Endothelial cell of umbilical vein (primary cell): ENCODE results near the gene EPX. TPM values are rescaled to one million over a fixed set of nuclear protein-coding genes. Genes with fewer than 3 reads are reported as not detected.

Experiments used
- BruUV-seq: library from RNA; stranded (reverse); fragments of 400-500 nt; replicated peaks from 2 replicates; lab custom pipeline; 2021; lab: Mats Ljungman, UMichigan
- CTCF ChIA-PET: fragments of 300-600, 350-600 bp; sonication (Branson Sonifier 250); formaldehyde crosslinking; loops from one replicate; lab custom pipeline; 2021; ENCODE audit warnings: antibody characterized with exemption, inconsistent platforms; lab: Charles Lee
- POLR2A ChIA-PET: fragments of 300-600, 350-600 bp; sonication (Branson Sonifier 250); formaldehyde crosslinking; loops from one replicate; lab custom pipeline; 2021; ENCODE audit warnings: antibody characterized with exemption, inconsistent platforms; lab: Charles Lee
- DNase-seq: peaks from one replicate; pipeline ENCODE4 v3.0.0-alpha.2; 2011; ENCODE audit warnings: low read depth, low spot score
- FAIRE-seq: peaks from 2 replicates; lab custom pipeline; 2011; peaks lifted over from hg19 to GRCh38; lab: Jason Lieb, UNC
- H2AFZ ChIP-seq: 2 replicates; pipeline ENCODE4 v1.6.0; 2012; ENCODE audit warnings: low read depth, low read length, control low read depth, inconsistent platforms
- H3K27ac ChIP-seq: 2 replicates; pipeline ENCODE4 v1.5.1; 2011; ENCODE audit warnings: low read depth, mild to moderate bottlenecking, control low read depth, low read length, moderate library complexity; ENCODE audit not compliant: insufficient read depth
- H3K27me3 ChIP-seq, 2 experiments: 2 replicates each; pipeline versions ENCODE4 v1.6.0 to v1.6.1; 2011; ENCODE audit warnings: low read length in 2 of 2, mixed read lengths in 1 of 2; ENCODE audit not compliant: control insufficient read depth in 2 of 2, insufficient read depth in 2 of 2
- H3K36me3 ChIP-seq, 2 experiments: 2 replicates in 1 of 2; 3 replicates in 1 of 2; pipeline ENCODE4 v1.5.1; 2011; ENCODE audit warnings: low read length in 2 of 2, mild to moderate bottlenecking in 1 of 2, moderate library complexity in 1 of 2; ENCODE audit not compliant: control insufficient read depth in 2 of 2, insufficient read depth in 2 of 2; ENCODE audit errors: extremely low read depth in 1 of 2
- H3K4me1 ChIP-seq: 3 replicates; pipeline ENCODE4 v1.5.1; 2011; ENCODE audit warnings: mild to moderate bottlenecking, low read length; ENCODE audit not compliant: control insufficient read depth, insufficient read depth; ENCODE audit errors: extremely low read depth
- H3K4me2 ChIP-seq: 2 replicates; pipeline ENCODE4 v1.6.1; 2011; ENCODE audit warnings: low read length, control low read depth, mixed read lengths; ENCODE audit not compliant: insufficient read depth
- H3K4me3 ChIP-seq, 3 experiments: fragments of 200-600 bp in 1 of 3; sonication (generic), shearing (Covaris generic) in 1 of 3; replicated peaks in 1 of 3; 2 replicates each; pipeline ENCODE4 v1.5.1; 2011 to 2016; ENCODE audit warnings: control low read depth in 3 of 3, low read length in 3 of 3, mild to moderate bottlenecking in 2 of 3, inconsistent platforms in 1 of 3, low read depth in 1 of 3, moderate library complexity in 1 of 3; ENCODE audit not compliant: insufficient read depth in 1 of 3
- H3K79me2 ChIP-seq: 2 replicates; pipeline ENCODE4 v1.6.0; 2012; ENCODE audit warnings: low read length, inconsistent platforms; ENCODE audit not compliant: control insufficient read depth, insufficient read depth
- H3K9ac ChIP-seq: replicated peaks from 2 replicates; pipeline ENCODE3; 2011; ENCODE audit warnings: low read length, control low read depth; ENCODE audit not compliant: insufficient read depth; ENCODE audit errors: extremely low read depth
- H3K9me1 ChIP-seq: replicated peaks from 3 replicates; pipeline ENCODE4 v1.6.0; 2011; ENCODE audit warnings: mild to moderate bottlenecking, low read length; ENCODE audit not compliant: control insufficient read depth, insufficient read depth; ENCODE audit errors: extremely low read depth
- H3K9me3 ChIP-seq: replicated peaks from 2 replicates; pipeline ENCODE4 v1.5.1; 2012; ENCODE audit warnings: low read length, inconsistent platforms; ENCODE audit not compliant: control insufficient read depth, insufficient read depth
- H4K20me1 ChIP-seq: replicated peaks from 2 replicates; pipeline ENCODE3; 2011; ENCODE audit warnings: mild to moderate bottlenecking, low read length; ENCODE audit not compliant: control insufficient read depth, insufficient read depth; ENCODE audit errors: extremely low read depth
- EZH2 ChIP-seq: IDR thresholded peaks from 2 replicates; pipeline ENCODE4 v1.6.1; 2012; ENCODE audit warnings: borderline replicate concordance, low read depth, mild to moderate bottlenecking, moderate library complexity, low read length, inconsistent platforms; ENCODE audit not compliant: severe bottlenecking
- FOS ChIP-seq: IDR thresholded peaks from 2 replicates; pipeline ENCODE4 v1.6.1; 2011; ENCODE audit warnings: mild to moderate bottlenecking, low read length, moderate library complexity, borderline replicate concordance; ENCODE audit not compliant: insufficient read depth
- GATA2 ChIP-seq: IDR thresholded peaks from 2 replicates; pipeline ENCODE4 v1.7.0; 2011; ENCODE audit warnings: low read depth, mild to moderate bottlenecking, moderate library complexity, mixed read lengths, low read length; ENCODE audit not compliant: insufficient read length, insufficient read depth
- JUN ChIP-seq: IDR thresholded peaks from 2 replicates; pipeline ENCODE4 v1.6.1; 2011; ENCODE audit warnings: borderline replicate concordance, low read depth; ENCODE audit not compliant: insufficient read length, insufficient read depth
- MYC ChIP-seq: IDR thresholded peaks from one replicate; pipeline ENCODE4 v1.6.1; 2011; ENCODE audit warnings: mild to moderate bottlenecking, low read depth, low read length
- POLR2A ChIP-seq: IDR thresholded peaks from 2 replicates; pipeline ENCODE4 v1.6.1; 2012; ENCODE audit warnings: low read depth, mild to moderate bottlenecking, control low read depth, low read length
- POLR2AphosphoS5 ChIP-seq: IDR thresholded peaks from 2 replicates; pipeline ENCODE4 v1.6.1; 2012; ENCODE audit warnings: low read depth, mild to moderate bottlenecking, control low read depth, low read length, moderate library complexity; ENCODE audit not compliant: insufficient read depth
- dilution Hi-C: fragments of 300-500 bp; cut with MboI; formaldehyde crosslinking; loops from one replicate; pipeline ENCODE4 v1.15.0; 2019; ENCODE audit warnings: low sequenced_read_pairs; ENCODE audit not compliant: extremely low pct_ligation_motif_present
- intact Hi-C: fragments of 100-400 bp; cut with micrococcal nuclease; formaldehyde crosslinking; loops from one replicate; pipeline ENCODE4 v1.10.0; 2022
- polyA plus RNA-seq, 4 experiments: library from polyadenylated mRNA; depleted of rRNA in 3 of 4; stranded (reverse) in 3 of 4; unstranded in 1 of 4; fragments of >200 nt; gene quantifications; 2 replicates each; pipeline versions ENCODE4 v1.2.1 to v1.2.3, GENCODE V29; 2011 to 2012; ENCODE audit warnings: missing spikeins in 1 of 4
- total RNA-seq: library from RNA; stranded (reverse); gene quantifications from 2 replicates; pipeline ENCODE4 v1.2.3, GENCODE V29; 2021
- TF ChIP-seq, protein P1 (sequence below), 2 donors: IDR thresholded peaks; 1 replicate in 1 of 2; 2 replicates in 1 of 2; pipeline ENCODE4 v1.5.1; 2011; ENCODE audit warnings: low read length in 2 of 2, mild to moderate bottlenecking in 2 of 2, moderate library complexity in 2 of 2, control low read depth in 1 of 2, inconsistent platforms in 1 of 2, low read depth in 1 of 2; ENCODE audit not compliant: insufficient read depth in 1 of 2; ENCODE audit errors: extremely low read depth in 1 of 2
- TF ChIP-seq, protein P2 (sequence below): IDR thresholded peaks from 2 replicates; pipeline ENCODE4 v1.6.1; 2011; ENCODE audit not compliant: insufficient read depth, insufficient read length

Gene EPX
- total and polyA plus RNA-seq, 2 donors (not counting 3 experiments of a cell fraction or from before 2014, with no cell fraction given): not detected

DNA sequence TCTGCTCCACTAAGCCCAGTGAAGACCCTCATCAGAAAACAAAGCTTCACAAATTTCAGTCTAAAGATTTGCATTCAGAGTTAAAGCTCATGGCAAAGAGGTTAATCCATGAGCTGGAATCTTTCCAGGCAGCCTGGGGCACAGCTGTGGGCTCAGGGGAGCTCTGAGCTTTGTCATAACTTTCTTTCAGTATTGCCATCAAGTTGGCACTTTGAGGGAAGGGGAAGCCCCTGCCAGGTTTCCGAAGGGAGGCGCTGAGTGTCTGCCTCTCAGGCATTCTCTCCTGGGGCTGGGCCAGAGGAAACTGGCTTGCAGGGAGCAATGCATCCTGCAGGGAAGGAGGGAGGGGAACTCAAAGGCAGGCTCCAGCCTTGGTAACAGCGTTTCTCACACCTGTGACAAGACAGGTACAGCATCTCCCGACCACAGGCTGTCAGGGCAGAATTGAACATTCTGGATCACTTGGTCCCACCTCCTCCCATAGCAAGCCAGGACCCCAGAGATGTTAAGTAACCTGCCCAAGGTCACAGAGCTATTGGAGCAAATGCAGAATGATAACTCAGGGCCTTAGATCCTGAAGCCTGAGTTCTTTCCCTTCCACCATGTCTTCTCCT is 49.8 kb downstream of the EPX start:
- H3K27ac ChIP-seq: no peak overlapping the region
- TF ChIP-seq POLR2A (no peak), EZH2 (no peak), FOS (no peak)
- TF ChIP-seq, protein P1, sequence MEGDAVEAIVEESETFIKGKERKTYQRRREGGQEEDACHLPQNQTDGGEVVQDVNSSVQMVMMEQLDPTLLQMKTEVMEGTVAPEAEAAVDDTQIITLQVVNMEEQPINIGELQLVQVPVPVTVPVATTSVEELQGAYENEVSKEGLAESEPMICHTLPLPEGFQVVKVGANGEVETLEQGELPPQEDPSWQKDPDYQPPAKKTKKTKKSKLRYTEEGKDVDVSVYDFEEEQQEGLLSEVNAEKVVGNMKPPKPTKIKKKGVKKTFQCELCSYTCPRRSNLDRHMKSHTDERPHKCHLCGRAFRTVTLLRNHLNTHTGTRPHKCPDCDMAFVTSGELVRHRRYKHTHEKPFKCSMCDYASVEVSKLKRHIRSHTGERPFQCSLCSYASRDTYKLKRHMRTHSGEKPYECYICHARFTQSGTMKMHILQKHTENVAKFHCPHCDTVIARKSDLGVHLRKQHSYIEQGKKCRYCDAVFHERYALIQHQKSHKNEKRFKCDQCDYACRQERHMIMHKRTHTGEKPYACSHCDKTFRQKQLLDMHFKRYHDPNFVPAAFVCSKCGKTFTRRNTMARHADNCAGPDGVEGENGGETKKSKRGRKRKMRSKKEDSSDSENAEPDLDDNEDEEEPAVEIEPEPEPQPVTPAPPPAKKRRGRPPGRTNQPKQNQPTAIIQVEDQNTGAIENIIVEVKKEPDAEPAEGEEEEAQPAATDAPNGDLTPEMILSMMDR (IDR thresholded peaks at IDR 0.05; ENCODE audit: extremely low read depth in 1 of 2, insufficient read depth in 1 of 2, low read depth in 1 of 2, low read length in 2 of 2): no peak
- no peak overlapping the region for H3K9ac ChIP-seq
- no TSS peak for BruUV-seq
- intact Hi-C loops: no loop called here
- no peaks in the 10 kb centered on the region for H3K9me1 ChIP-seq
- no peak overlapping the region for H3K4me3 ChIP-seq
- no peaks in the 10 kb centered on the region for H4K20me1 ChIP-seq
- FAIRE-seq: no peak
- H3K9me3 ChIP-seq: no peaks in the 10 kb centered on the region
- ChIA-PET POLR2A (interaction anchor here (0.5 kb wide), 1 partner anchor 159 kb away, joined by 3 read pairs; the partner anchor contains the start of gene DYNLL2), CTCF (interaction anchor here (1.0 to 1.2 kb wide), 2 partner anchors 8 to 10 kb away, joined by 3 to 5 read pairs; no protein-coding TSS in a partner anchor)
- no peak for DNase-seq
- no peaks in the 10 kb centered on the region for H3K4me1 ChIP-seq
- no peaks in the 10 kb centered on the region for H3K79me2 ChIP-seq
- no peak overlapping the region for H2AFZ ChIP-seq
- peaks cover 8 to 23% of the 10 kb centered on the region in 2 experiments for H3K27me3 ChIP-seq
- no peak overlapping the region for H3K4me2 ChIP-seq
- H3K36me3 ChIP-seq: no peaks in the 10 kb centered on the region
- dilution Hi-C loops: no loop called here

DNA sequence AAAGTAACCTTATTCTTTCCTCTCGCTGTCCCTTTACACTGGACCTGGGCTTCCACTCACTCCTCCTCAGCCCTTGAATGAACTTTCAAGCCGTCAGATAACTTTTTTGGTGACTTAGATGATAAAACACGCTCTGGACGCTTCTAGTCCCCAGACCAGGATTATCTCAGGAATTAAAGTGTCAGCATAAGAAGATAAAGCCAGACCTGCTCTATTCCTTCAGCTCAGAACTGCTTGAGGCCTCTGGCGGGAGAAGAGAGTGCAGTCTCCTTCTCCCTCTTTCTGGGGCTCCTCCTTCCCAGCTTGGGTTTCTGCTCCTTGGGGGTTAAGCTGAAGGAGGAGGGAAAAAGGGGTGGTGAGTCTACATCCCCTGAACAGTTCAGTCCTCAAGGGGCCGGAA is 52.4 kb downstream of the EPX start:
- CTCF ChIA-PET: no interaction called here

More for the DNA sequence above, 52.4 kb downstream of the EPX start:
- TF ChIP-seq POLR2A (no peak), FOS (no peak), POLR2AphosphoS5 (no peak), EZH2 (no peak), JUN (no peak), GATA2 (no peak), MYC (no peak)
- TF ChIP-seq, protein P1 (IDR thresholded peaks at IDR 0.05; ENCODE audit: extremely low read depth in 1 of 2, insufficient read depth in 1 of 2, low read depth in 1 of 2, low read length in 2 of 2): no peak
- TF ChIP-seq, protein P2, sequence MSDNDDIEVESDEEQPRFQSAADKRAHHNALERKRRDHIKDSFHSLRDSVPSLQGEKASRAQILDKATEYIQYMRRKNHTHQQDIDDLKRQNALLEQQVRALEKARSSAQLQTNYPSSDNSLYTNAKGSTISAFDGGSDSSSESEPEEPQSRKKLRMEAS: no peak
- H3K27ac ChIP-seq: no peak overlapping the region
- H3K9me3 ChIP-seq: no peaks in the 10 kb centered on the region
- H3K4me2 ChIP-seq: no peak overlapping the region
- POLR2A ChIA-PET: no interaction called here
- peaks cover 20 to 36% of the 10 kb centered on the region in 2 experiments for H3K27me3 ChIP-seq
- H3K4me1 ChIP-seq: no peaks in the 10 kb centered on the region
- H3K36me3 ChIP-seq: no peaks in the 10 kb centered on the region
- H2AFZ ChIP-seq: no peak overlapping the region
- DNase-seq (no peak), FAIRE-seq (no peak)
- no peak overlapping the region for H3K4me3 ChIP-seq
- no TSS peak for BruUV-seq
- dilution Hi-C loops: no loop called here
- H3K79me2 ChIP-seq: no peaks in the 10 kb centered on the region
- intact Hi-C loops: loop anchor here (5.0 kb wide), 1 partner anchor 43 kb away; no protein-coding TSS in a partner anchor
- H3K9ac ChIP-seq: no peak overlapping the region
- no peaks in the 10 kb centered on the region for H3K9me1 ChIP-seq
- H4K20me1 ChIP-seq: no peaks in the 10 kb centered on the region
